ENCODE measurements around the gene LIPJ.

DNA sequence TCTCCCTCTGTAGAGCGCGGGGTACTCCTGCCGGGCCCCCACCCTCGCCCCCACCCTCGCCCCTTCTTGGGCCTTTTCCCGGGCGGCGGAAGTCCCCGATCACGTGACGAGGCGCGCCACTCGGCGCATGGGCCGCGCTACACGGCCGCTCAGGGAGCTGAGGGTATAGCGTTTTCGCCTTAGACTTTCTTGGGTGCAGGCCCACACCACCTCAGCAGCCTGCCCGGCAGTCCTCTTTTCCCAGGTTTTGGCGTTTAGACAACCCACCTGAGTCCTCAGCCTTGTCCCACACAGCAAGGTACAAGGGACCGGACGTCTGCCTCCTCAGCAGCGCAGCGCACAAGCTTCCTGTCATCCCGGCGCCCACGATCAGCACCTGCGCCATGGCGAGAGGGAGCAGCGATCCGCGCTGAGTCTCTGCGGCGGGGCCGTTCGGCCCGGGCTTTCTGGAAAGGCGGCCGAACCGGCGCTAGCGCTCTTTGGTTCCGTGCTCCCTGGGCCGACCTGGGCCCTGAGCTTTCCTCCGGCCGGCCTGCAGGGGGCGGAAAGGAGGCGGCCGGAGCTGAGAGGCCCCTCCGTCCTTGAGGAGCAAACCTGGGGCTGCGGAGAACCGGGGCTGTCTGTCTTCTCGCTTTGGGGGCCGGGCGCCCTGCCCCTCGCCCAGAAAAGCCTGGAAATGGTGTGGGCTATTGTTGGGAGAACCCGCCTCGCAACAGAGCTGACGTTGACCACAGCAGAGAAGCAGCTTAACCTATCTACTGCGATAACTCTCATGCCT is 3.6 kb upstream of the LIPJ start, which contains the start of gene RNLS:
- TF ChIP-seq, protein P1, sequence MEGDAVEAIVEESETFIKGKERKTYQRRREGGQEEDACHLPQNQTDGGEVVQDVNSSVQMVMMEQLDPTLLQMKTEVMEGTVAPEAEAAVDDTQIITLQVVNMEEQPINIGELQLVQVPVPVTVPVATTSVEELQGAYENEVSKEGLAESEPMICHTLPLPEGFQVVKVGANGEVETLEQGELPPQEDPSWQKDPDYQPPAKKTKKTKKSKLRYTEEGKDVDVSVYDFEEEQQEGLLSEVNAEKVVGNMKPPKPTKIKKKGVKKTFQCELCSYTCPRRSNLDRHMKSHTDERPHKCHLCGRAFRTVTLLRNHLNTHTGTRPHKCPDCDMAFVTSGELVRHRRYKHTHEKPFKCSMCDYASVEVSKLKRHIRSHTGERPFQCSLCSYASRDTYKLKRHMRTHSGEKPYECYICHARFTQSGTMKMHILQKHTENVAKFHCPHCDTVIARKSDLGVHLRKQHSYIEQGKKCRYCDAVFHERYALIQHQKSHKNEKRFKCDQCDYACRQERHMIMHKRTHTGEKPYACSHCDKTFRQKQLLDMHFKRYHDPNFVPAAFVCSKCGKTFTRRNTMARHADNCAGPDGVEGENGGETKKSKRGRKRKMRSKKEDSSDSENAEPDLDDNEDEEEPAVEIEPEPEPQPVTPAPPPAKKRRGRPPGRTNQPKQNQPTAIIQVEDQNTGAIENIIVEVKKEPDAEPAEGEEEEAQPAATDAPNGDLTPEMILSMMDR (IDR thresholded peaks at IDR 0.05 in 2 of 3, conservative IDR thresholded peaks at IDR 0.05 in 1 of 3; ENCODE audit: control insufficient read depth in 2 of 3, extremely low read depth in 1 of 3, insufficient read depth in 1 of 3, low read depth in 3 of 3, low read length in 3 of 3): peak; percentile 76 to 92 (median 81)
- TF ChIP-seq WRNIP1 (IDR thresholded peaks at IDR 0.05; ENCODE audit: borderline replicate concordance, low read depth, low read length): no peak
- TF ChIP-seq POLR2A (IDR thresholded peaks at IDR 0.05; ENCODE audit: low read depth, low read length): peak; percentile 91
- TF ChIP-seq POLR2AphosphoS5 (IDR thresholded peaks at IDR 0.05; ENCODE audit: low read length): peak; percentile 87
